Immature natural killer cell (primary cell): ENCODE results near the gene CYP27A1. TPM values are rescaled to one million over a fixed set of nuclear protein-coding genes. Genes with fewer than 3 reads are reported as not detected.
A peak's percentile ranks its signal among the peaks of the same experiment; 100 is the strongest.

ENCODE experiments used
- DNase-seq, 3 donors: peaks; one replicate each; pipeline ENCODE4 v3.0.0; 2022; ENCODE audit warnings: mixed read lengths in 1 of 3
- H3K27ac Mint-ChIP-seq, 6 donors: one replicate each; pipeline ENCODE4 v1.8.0; 2020; ENCODE audit warnings: mixed read lengths in 6 of 6, mild to moderate bottlenecking in 5 of 6, inconsistent platforms in 4 of 6, moderate library complexity in 3 of 6
- H3K27me3 Mint-ChIP-seq, 3 donors: one replicate each; pipeline ENCODE4 v1.8.0; 2020 to 2021; ENCODE audit warnings: low read depth in 3 of 3, mild to moderate bottlenecking in 3 of 3, mixed read lengths in 3 of 3, moderate library complexity in 3 of 3, inconsistent platforms in 1 of 3
- H3K36me3 Mint-ChIP-seq, 3 donors: one replicate each; pipeline ENCODE4 v1.8.0; 2020; ENCODE audit warnings: mixed read lengths in 3 of 3, inconsistent platforms in 2 of 3, mild to moderate bottlenecking in 2 of 3
- H3K4me1 Mint-ChIP-seq, 2 donors: one replicate each; pipeline ENCODE4 v1.8.0; 2020; ENCODE audit warnings: inconsistent platforms in 2 of 2, mild to moderate bottlenecking in 2 of 2, mixed read lengths in 2 of 2, moderate library complexity in 1 of 2
- H3K4me3 Mint-ChIP-seq, 5 donors: one replicate each; pipeline ENCODE4 v1.8.0; 2020; ENCODE audit warnings: mild to moderate bottlenecking in 5 of 5, mixed read lengths in 5 of 5, inconsistent platforms in 3 of 5, moderate library complexity in 3 of 5
- H3K9me3 Mint-ChIP-seq, 6 donors: one replicate each; pipeline ENCODE4 v1.8.0; 2020; ENCODE audit warnings: mild to moderate bottlenecking in 6 of 6, mixed read lengths in 6 of 6, inconsistent platforms in 4 of 6, moderate library complexity in 3 of 6
- polyA plus RNA-seq, 3 donors: library from polyadenylated mRNA; unstranded; fragments of 300-500 nt; fragmentation: Illumina TruSeq; gene quantifications; one replicate each; pipeline ENCODE4 v1.2.3, GENCODE V29; 2021

CYP27A1 gene
- polyA plus RNA-seq, 3 donors from 2014 or later = 0.34 to 0.60 TPM; not detected in 1

DNA sequence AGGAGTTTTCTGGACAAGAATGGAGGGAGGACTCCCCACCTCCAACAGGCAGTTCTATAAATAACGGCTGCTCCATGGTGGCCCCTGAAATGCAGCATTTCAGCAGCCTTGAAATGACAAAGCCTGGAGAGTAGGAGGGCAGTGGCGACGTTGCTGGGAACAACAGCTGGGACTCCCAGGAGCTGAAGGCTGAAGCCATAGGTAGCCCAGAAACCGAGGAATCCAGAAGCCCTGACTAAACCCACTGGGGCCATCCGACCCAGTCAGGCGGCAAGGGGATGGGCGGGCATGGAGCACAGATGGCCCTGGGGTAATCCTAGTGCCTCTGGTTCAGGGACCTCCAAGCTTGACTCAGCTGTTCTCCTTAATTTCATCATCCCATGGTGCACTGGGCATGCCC is 40.7 kb downstream of the CYP27A1 start:
- Mint-ChIP-seq H3K27me3 (peaks cover 3 to 5% (median 4%) of the 10 kb centered on the region in 3 donors), H3K4me3 (no peak overlapping the region), H3K36me3 (no peaks in the 10 kb centered on the region), H3K4me1 (no peaks in the 10 kb centered on the region), H3K9me3 (no peaks in the 10 kb centered on the region), H3K27ac (no peak overlapping the region)
- DNase-seq = no peak

DNA sequence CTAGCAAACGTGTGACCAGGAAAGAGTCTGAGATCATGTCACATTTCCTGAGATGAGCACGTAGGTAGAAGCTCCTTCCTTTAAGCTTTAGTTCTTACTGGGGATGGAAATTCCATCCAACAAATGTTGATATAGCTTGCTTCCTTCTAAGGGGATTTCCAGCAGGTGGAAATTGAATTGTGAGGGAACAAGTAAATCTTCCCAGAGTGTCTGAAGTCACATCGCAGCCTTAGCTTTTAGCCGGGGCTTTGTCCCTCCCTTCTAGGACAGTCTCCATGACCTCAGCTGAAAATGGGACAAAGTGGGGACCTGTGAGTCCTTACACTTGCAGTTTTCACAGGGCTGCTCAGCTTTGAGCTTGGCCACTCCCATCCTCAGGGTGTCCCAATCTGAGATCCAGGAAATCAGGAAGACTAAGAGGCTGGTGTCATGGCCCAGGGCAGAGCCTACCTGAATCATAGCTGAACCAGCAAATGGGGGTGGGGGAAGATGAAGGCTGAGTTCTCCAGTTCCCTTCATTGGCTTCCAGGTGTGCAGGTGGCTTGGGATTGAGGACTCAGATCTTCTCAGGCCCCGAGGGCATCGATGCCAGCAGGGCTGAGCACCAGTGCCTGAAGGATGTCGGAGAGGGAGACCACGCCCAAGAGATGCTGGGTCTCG is 41.4 kb downstream of the CYP27A1 start:
- no peak overlapping the region for H3K27ac Mint-ChIP-seq
- no peaks in the 10 kb centered on the region for H3K36me3 Mint-ChIP-seq
- peaks cover 3 to 6% (median 5%) of the 10 kb centered on the region in 3 donors for H3K27me3 Mint-ChIP-seq
- DNase-seq = no peak
- no peaks in the 10 kb centered on the region for H3K4me1 Mint-ChIP-seq
- no peaks in the 10 kb centered on the region for H3K9me3 Mint-ChIP-seq
- no peak overlapping the region for H3K4me3 Mint-ChIP-seq

DNA sequence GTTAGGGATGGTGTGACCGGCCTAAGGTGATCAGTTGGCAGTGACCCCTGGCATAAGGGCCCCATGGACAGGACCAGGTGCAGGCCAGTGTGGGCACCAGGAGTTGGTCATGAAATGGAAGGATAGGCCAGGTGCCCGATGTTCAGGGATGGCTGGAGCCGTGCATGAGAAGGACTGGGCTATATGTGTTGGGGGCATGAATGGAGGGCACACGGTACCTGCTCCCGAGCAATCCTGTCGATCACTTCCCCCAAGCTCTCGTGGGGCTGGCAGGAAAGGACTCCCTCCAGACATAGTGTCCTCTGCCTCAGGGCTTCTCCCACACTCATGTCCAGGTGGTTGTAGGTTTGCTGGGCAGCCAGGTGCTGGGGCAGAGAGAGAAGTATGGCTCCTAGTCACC is 42.1 kb downstream of the CYP27A1 start:
- DNase-seq = no peak
- Mint-ChIP-seq H3K9me3 (no peaks in the 10 kb centered on the region), H3K4me1 (no peaks in the 10 kb centered on the region), H3K27me3 (peaks cover 3 to 6% (median 5%) of the 10 kb centered on the region in 3 donors), H3K36me3 (no peaks in the 10 kb centered on the region), H3K4me3 (no peak overlapping the region), H3K27ac (no peak overlapping the region)

DNA sequence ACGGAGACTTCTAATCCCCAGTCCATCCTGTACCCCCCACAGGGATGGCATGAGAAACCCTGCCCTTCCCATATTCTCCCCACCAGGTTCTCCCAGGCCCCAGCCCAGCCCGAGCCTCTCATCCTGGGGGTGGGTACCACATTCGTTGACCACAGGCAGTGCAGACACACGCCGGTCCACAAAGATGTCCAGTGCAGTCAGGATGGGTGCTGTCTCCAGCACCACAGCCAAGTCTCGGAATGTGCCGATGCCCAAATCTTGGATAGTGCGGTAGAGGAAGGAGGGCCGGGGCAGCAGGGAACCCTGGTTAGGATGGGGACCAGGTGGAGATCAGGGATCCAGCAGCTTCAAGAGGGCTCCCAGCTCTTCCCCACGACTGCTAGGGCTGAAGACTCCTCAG is 44.8 kb downstream of the CYP27A1 start:
- no peak for DNase-seq
- H3K4me3 Mint-ChIP-seq = no peak overlapping the region
- H3K36me3 Mint-ChIP-seq = no peaks in the 10 kb centered on the region
- no peaks in the 10 kb centered on the region for H3K4me1 Mint-ChIP-seq
- peaks cover 3 to 9% (median 3%) of the 10 kb centered on the region in 3 donors for H3K27me3 Mint-ChIP-seq
- H3K27ac Mint-ChIP-seq = no peak overlapping the region
- no peaks in the 10 kb centered on the region for H3K9me3 Mint-ChIP-seq

DNA sequence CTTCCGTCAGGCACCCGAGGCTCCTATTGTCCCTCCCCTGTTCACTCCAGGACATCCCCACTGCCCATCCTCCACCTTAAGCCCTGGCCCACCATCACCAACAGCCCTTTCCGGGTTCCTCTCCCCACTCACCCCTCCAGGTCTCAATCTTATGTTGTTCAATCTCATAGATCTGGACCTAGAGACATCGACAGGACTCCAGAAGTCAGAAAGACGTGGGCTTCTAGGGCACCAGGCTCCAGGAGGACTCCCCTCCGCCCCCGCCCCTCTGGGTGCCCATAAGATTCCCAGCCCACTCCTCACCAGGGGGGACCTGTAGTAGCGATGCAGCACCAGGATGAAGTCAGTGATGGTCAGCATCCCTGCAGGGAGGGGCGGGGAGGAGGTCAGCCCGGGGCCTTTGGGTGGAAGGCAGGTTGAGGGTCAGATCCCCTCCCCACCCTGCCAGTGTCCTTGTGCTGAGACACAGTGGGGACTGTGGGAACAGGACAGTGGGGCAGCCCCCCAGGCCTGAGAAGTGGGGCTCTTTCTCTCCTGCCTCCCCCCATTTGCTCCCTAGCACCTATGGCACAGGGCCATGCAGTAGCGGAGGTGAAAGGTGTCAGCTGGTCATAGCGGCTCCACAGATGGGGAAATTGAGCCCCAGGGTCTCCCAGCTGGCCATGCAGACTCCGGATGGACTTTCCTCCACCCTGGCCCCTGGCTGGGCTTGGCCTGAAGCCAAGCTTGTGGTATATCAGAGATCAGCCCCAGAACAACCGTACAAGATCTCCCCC is 45.9 kb downstream of the CYP27A1 start:
- Mint-ChIP-seq H3K4me1 (no peaks in the 10 kb centered on the region), H3K27ac (no peak overlapping the region), H3K27me3 (peaks cover 3 to 11% (median 4%) of the 10 kb centered on the region in 3 donors), H3K4me3 (no peak overlapping the region), H3K36me3 (no peaks in the 10 kb centered on the region), H3K9me3 (no peaks in the 10 kb centered on the region)
- DNase-seq = no peak

DNA sequence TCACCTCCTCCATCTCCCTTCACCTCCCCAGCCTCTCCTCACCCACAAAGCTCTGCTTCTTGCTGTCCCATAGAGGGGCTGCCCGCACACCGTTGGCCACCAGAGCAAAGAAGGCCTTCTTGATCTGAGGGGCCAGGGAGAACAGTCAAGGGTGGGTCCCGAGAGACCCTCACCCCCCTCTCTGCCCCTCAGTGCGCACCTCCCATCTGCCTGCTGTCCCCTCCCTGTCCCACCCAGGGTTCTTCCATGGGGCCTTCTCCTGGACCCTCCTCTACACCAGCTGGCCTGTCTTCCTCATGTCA is 46.5 kb downstream of the CYP27A1 start:
- H3K4me3 Mint-ChIP-seq = no peak overlapping the region
- no peaks in the 10 kb centered on the region for H3K36me3 Mint-ChIP-seq
- no peak for DNase-seq
- H3K27ac Mint-ChIP-seq = no peak overlapping the region
- H3K4me1 Mint-ChIP-seq = no peaks in the 10 kb centered on the region
- no peaks in the 10 kb centered on the region for H3K9me3 Mint-ChIP-seq
- peaks cover 3 to 11% (median 4%) of the 10 kb centered on the region in 3 donors for H3K27me3 Mint-ChIP-seq

DNA sequence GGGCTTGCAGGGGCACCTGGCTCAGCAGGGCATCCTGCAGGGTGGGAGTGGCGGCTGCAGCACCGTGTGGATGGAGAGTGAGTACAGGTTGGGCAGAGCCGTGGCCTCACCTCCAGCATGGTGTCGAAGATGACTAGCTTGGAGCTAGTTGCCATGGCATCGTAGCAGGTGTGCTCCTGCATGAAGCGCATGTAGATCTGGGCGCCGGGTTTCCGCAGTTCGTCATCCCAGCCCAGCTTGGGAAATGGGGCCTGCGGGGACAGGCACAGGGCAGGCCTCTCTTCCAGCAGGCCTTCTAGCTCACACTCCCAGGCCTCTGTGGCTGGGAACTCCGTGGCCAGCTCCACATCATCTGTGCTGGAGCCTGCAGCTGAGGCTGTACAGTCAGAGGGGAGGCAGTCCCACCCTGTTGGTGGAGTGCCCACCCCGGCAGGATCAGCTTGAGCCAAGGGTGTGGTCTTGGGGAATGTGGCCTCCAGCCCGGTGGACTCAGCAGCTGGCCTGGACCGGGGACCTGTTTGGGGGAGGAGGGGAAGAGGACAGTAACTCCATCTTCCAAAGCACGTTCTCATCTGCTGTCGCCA is 48.0 kb downstream of the CYP27A1 start:
- no peaks in the 10 kb centered on the region for H3K4me1 Mint-ChIP-seq
- H3K27me3 Mint-ChIP-seq = peaks cover 3 to 11% (median 8%) of the 10 kb centered on the region in 3 donors
- H3K36me3 Mint-ChIP-seq = no peaks in the 10 kb centered on the region
- no peaks in the 10 kb centered on the region for H3K9me3 Mint-ChIP-seq
- no peak overlapping the region for H3K27ac Mint-ChIP-seq
- H3K4me3 Mint-ChIP-seq = no peak overlapping the region
- DNase-seq = no peak

DNA sequence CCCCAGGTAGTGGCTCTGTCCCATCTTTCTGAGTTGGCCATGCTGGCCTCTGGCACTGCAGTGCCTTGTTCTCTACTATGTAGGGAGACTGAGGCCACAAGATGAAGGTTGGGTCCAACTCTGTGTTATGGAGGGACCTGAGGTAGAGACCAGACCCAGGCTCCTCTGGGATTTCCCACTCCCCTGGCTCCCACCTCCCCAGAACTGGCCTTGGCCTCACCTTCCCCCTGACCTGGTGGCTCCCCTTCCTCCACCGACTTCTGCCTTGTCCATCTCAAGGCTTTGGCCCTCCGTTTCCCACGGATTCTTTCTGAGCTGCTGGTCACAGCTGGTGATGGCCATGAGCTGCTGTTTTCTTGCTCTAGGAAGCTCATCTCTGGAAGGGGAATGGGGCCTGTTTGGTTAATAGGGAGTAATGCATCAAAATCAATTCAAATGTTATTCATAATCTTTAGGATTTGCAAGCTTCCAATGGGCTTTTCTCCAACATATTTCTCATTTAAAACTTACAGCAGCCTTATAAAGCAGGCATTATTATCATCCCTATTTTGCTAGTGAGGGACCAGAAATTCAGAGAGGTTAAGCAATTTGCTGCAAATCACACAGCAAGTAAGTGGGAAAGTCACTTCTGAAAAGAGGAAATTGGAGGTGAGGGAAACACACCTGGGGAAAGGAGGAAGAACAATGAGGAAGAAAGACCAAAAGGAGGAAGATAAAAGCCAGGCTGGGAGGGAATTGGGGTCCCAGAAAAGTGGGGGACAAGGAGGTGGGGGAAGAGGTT is 48.8 kb downstream of the CYP27A1 start:
- Mint-ChIP-seq H3K36me3 (no peaks in the 10 kb centered on the region), H3K27me3 (peaks cover 3 to 11% (median 8%) of the 10 kb centered on the region in 3 donors), H3K4me3 (no peak overlapping the region), H3K4me1 (no peaks in the 10 kb centered on the region), H3K9me3 (no peaks in the 10 kb centered on the region), H3K27ac (no peak overlapping the region)
- no peak for DNase-seq

DNA sequence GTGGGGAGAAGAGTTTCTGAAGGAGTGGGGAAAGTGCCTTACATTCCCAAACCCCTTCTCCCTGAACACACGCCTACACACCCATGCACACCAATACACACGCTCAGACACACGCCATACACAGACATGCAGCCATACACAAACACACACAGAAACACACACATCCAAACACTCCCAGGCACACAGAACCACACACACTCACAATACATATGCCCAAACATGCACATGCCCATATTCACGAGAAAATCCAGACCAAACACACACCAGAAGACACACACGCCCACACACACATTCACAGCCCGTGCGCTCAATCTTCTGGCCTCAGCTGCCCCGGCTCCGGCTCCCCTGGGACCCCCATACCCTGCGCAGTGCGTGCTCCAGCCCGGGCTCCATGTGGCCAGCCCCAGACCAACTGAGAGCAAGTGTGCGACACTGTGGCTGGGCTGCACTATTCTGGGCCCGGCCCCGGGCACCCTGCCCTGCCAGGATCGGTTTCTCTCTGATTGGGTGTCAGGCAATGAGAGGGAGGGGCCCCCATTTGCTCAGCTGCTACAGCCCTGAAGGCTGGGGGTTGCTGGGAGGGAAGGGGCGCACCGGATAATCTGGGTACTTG is 49.5 kb downstream of the CYP27A1 start, which contains the start of gene PRKAG3:
Gene PRKAG3 (minus strand): TSS at position 426 of the 613 bp plus-strand sequence.
- Mint-ChIP-seq H3K9me3 (no peaks in the 10 kb centered on the region), H3K4me3 (no peak within 1 kb of the TSS), H3K27me3 (peaks cover 3 to 11% (median 8%) of the 10 kb centered on the region in 3 donors), H3K27ac (peak within 1 kb of the TSS in 1 of 6 donors; percentile 31), H3K36me3 (no peaks in the 10 kb centered on the region), H3K4me1 (no peaks in the 10 kb centered on the region)
- no peak for DNase-seq

DNA sequence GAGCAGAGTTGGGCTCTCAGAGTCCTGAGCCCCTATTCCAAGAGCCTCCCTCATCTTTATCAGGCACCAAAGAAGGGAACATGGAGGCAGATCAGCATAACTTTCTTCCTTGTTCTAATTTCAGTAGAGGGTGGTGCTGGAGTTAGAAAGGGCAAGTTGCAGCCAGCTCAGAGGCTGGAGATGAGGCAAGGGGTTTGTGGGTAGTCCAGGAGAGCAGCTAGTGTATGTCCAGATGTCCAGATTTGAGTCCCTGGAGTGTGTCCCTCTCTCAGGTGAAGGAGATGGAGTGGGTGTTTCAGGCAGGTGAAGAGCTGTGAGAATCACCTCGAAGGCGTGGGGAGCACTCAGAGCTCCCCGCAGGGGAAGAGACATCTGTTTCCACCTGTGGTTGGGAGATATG is 50.1 kb downstream of the CYP27A1 start:
- Mint-ChIP-seq H3K27ac (no peak overlapping the region), H3K9me3 (no peaks in the 10 kb centered on the region), H3K36me3 (no peaks in the 10 kb centered on the region), H3K4me3 (no peak overlapping the region), H3K27me3 (peaks cover 3 to 13% (median 8%) of the 10 kb centered on the region in 3 donors), H3K4me1 (no peaks in the 10 kb centered on the region)
- no peak for DNase-seq

DNA sequence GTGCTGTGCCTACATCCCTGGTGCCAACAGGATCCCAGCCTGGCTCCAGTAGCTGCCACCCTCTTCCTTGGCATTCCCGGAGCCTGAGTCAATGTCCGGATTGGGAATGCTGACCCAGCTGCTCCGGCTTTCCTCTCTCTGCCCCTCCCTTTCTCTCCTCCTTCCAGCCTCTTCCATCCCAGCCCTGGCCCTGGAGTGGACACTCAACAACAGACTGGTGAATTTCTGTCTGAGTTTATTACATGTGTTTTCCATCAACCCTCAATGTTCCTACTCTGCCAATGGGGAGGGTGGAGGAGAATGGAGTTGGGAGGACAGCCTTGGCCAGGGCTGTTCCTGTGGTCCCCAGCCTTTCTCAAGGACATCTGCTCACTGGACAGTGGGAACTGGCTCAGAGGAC is 50.6 kb downstream of the CYP27A1 start:
- Mint-ChIP-seq H3K27me3 (peaks cover 3 to 12% (median 8%) of the 10 kb centered on the region in 3 donors), H3K9me3 (no peaks in the 10 kb centered on the region), H3K4me1 (no peaks in the 10 kb centered on the region), H3K4me3 (no peak overlapping the region), H3K36me3 (no peaks in the 10 kb centered on the region), H3K27ac (no peak overlapping the region)
- DNase-seq = no peak

DNA sequence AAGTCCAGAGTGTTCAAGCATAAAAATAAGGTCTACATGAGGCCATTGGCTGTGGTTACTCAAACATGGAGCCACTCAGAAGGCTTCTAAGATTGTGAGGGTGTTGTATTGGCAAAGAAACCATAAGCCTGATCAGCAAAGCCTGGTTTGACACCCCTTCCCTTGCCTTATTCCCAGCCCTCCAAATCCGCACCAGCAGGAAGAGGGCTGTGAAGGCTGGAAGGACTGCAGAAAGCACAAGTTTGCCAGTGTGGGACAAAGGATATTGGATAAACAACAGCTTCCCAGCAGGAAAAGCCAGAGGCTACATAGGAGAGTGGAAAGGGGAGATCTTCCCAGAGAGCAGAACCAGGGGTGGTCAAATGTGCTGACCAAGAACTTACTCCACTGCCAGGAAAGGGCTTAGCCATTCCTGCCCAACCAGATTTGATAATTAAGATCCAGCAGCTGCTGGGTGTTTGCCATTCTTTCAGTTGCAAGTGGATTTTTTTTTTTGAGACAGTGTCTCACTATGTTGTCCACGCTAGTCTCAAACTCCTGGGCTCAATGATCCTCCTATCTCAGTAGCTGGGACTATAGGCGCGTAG is 51.2 kb downstream of the CYP27A1 start:
- Mint-ChIP-seq H3K4me1 (no peaks in the 10 kb centered on the region), H3K9me3 (peaks cover 0 to 2% (median 0%) of the 10 kb centered on the region in 6 donors), H3K4me3 (no peak overlapping the region), H3K27me3 (peaks cover 3 to 13% (median 13%) of the 10 kb centered on the region in 3 donors), H3K27ac (no peak overlapping the region), H3K36me3 (no peaks in the 10 kb centered on the region)
- DNase-seq = no peak

DNA sequence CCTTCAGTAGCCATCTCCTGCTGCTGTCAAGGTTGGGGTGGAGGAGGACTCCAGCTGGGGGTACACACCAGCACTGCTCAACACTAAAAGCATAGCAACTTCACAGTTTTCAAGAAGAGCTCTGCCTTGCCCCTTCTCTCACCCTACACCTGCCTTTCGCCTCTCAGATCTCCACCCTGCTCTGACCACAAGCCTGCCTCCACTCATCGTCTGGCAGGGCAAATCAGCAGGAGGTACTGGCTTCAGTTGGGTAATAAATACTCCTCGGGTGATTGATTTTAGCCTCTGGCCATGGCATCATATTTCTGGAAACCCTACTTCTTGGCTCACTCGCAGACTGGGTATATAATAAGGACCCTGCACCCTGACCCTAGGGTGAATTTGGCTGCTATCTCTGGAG is 52.7 kb downstream of the CYP27A1 start:
- Mint-ChIP-seq H3K27ac (no peak overlapping the region), H3K4me1 (no peaks in the 10 kb centered on the region), H3K4me3 (no peak overlapping the region), H3K27me3 (peaks cover 3 to 13% (median 13%) of the 10 kb centered on the region in 3 donors), H3K9me3 (peaks cover 0 to 2% (median 0%) of the 10 kb centered on the region in 6 donors), H3K36me3 (no peaks in the 10 kb centered on the region)
- DNase-seq = no peak
